GM10847 (cell line): ENCODE measurements around the gene PAPPA.

Experiments used
- POLR2A ChIP-seq: IDR thresholded peaks from 2 replicates; pipeline ENCODE4 v1.6.1; 2011; ENCODE audit not compliant: insufficient read length; ENCODE audit errors: extremely low read depth

The PAPPA gene

GRCh38 chr9:116419181-116419580 lies 265.6 kb downstream of the PAPPA start:
- no peak for TF ChIP-seq POLR2A

- TF ChIP-seq POLR2A = no peak
These were observed 267.5 kb downstream of the PAPPA start for GRCh38 chr9:116420993-116421538.

- TF ChIP-seq POLR2A = no peak
These were observed 268.8 kb downstream of the PAPPA start for GRCh38 chr9:116422119-116422979.

GRCh38 chr9:116423149-116423548 lies 269.6 kb downstream of the PAPPA start:
- no peak for TF ChIP-seq POLR2A

GRCh38 chr9:116425244-116425643 lies 271.7 kb downstream of the PAPPA start:
- no peak for TF ChIP-seq POLR2A

- no peak for TF ChIP-seq POLR2A
These were observed 277.3 kb downstream of the PAPPA start for GRCh38 chr9:116430849-116431248.

- TF ChIP-seq POLR2A = no peak
These were observed 278.5 kb downstream of the PAPPA start for GRCh38 chr9:116432051-116432450.

GRCh38 chr9:116434314-116434713 lies 280.7 kb downstream of the PAPPA start:
- TF ChIP-seq POLR2A = no peak

- no peak for TF ChIP-seq POLR2A
These were observed 282.1 kb downstream of the PAPPA start for GRCh38 chr9:116435706-116436105.

GRCh38 chr9:116436121-116436520 lies 282.5 kb downstream of the PAPPA start:
- no peak for TF ChIP-seq POLR2A

- TF ChIP-seq POLR2A = no peak
These were observed 284.1 kb downstream of the PAPPA start for GRCh38 chr9:116437411-116438370.

- no peak for TF ChIP-seq POLR2A
These were observed 288.9 kb downstream of the PAPPA start for GRCh38 chr9:116442528-116442927.

- TF ChIP-seq POLR2A = no peak
These were observed 294.3 kb downstream of the PAPPA start for GRCh38 chr9:116447934-116448333.

- no peak for TF ChIP-seq POLR2A
These were observed 294.8 kb downstream of the PAPPA start for GRCh38 chr9:116448431-116448830.

- TF ChIP-seq POLR2A = no peak
These were observed 296.4 kb downstream of the PAPPA start for GRCh38 chr9:116449949-116450348.
